GM23248 (cell line): ENCODE results near the gene PTPRD. TPM values are rescaled to one million over a fixed set of nuclear protein-coding genes. Genes with fewer than 3 reads are reported as not detected.

Experiments used
- DNase-seq: peaks from one replicate; pipeline ENCODE4 v3.0.0-alpha.2; 2015
- H2AFZ ChIP-seq: fragments of 200-600 bp; sonication (generic); 2 replicates; pipeline ENCODE4 v1.6.1; 2016; ENCODE audit warnings: antibody characterized with exemption
- H3F3A ChIP-seq: fragments of 200-600 bp; sonication (generic); 2 replicates; pipeline ENCODE4 v1.6.1; 2016; ENCODE audit warnings: mild to moderate bottlenecking, antibody characterized with exemption, mixed run types; ENCODE audit not compliant: insufficient read depth
- H3K27ac ChIP-seq: fragments of 200-600 bp; sonication (generic); 2 replicates; pipeline ENCODE4 v1.5.1; 2016; ENCODE audit warnings: mild to moderate bottlenecking
- H3K27me3 ChIP-seq: fragments of 200-600 bp; sonication (generic); replicated peaks from 2 replicates; pipeline ENCODE4 v1.6.1; 2016; ENCODE audit warnings: mild to moderate bottlenecking; ENCODE audit not compliant: insufficient read depth
- H3K36me3 ChIP-seq: fragments of 200-600 bp; sonication (generic); 2 replicates; pipeline ENCODE4 v1.6.1; 2016; ENCODE audit warnings: low read depth, mild to moderate bottlenecking
- H3K4me1 ChIP-seq: fragments of 200-600 bp; sonication (generic); 2 replicates; pipeline ENCODE4 v1.6.1; 2016; ENCODE audit warnings: mild to moderate bottlenecking; ENCODE audit not compliant: insufficient read depth
- H3K4me2 ChIP-seq: fragments of 200-600 bp; sonication (generic); one replicate; pipeline ENCODE4 v1.6.1; 2016; ENCODE audit warnings: mild to moderate bottlenecking; ENCODE audit not compliant: unreplicated experiment
- H3K4me3 ChIP-seq: fragments of 200-600 bp; sonication (generic); 2 replicates; pipeline ENCODE4 v1.5.1; 2016; ENCODE audit warnings: mild to moderate bottlenecking
- H3K79me2 ChIP-seq: fragments of 200-600 bp; sonication (generic); 2 replicates; pipeline ENCODE4 v1.6.1; 2016; ENCODE audit warnings: mild to moderate bottlenecking; ENCODE audit not compliant: insufficient read depth
- H3K9ac ChIP-seq: fragments of 200-600 bp; sonication (generic); 2 replicates; pipeline ENCODE4 v1.6.1; 2016; ENCODE audit warnings: mild to moderate bottlenecking
- H3K9me2 ChIP-seq: fragments of 200-600 bp; sonication (generic); 2 replicates; pipeline ENCODE4 v1.6.1; 2016; ENCODE audit warnings: mixed run types, mild to moderate bottlenecking, moderate library complexity; ENCODE audit not compliant: insufficient read depth
- H3K9me3 ChIP-seq: fragments of 200-600 bp; sonication (generic); one replicate; pipeline ENCODE4 v1.6.1; 2017; ENCODE audit warnings: low read depth
- H4K20me1 ChIP-seq: fragments of 200-600 bp; sonication (generic); 2 replicates; pipeline ENCODE4 v1.6.0; 2016; ENCODE audit not compliant: insufficient read depth
- EZH2 ChIP-seq: fragments of 200-600 bp; sonication (generic); IDR thresholded peaks from 2 replicates; pipeline ENCODE4 v1.6.1; 2018; ENCODE audit warnings: antibody characterized with exemption, mild to moderate bottlenecking; ENCODE audit not compliant: insufficient read depth, poor library complexity, severe bottlenecking
- EZH2phosphoT487 ChIP-seq: fragments of 200-600 bp; sonication (generic); IDR thresholded peaks from 2 replicates; pipeline ENCODE4 v1.6.1; 2018; ENCODE audit warnings: antibody characterized with exemption, moderate library complexity, mild to moderate bottlenecking, low read depth; ENCODE audit not compliant: insufficient read depth
- WGBS, 2 experiments: methylation state at CpG; one replicate each; pipeline ENCODE4 v1.1.6; 2015 to 2017; ENCODE audit warnings: low lambda C conversion rate in 2 of 2, low coverage in 1 of 2; ENCODE audit errors: missing lambda C conversion rate in 2 of 2; 5-methylcytosine and 5-hydroxymethylcytosine counted together
- in situ Hi-C: fragments of 300-500 bp; cut with MboI; formaldehyde crosslinking; loops from 2 replicates; pipeline ENCODE4 v1.15.0; 2020
- polyA plus RNA-seq: library from polyadenylated mRNA; unstranded; fragments of >200 nt; fragmentation: Nextera tagmentation; extraction: Ambion mirVana; gene quantifications from 2 replicates; pipeline ENCODE4 v1.2.1, GENCODE V29; 2016
- total RNA-seq: library from RNA; depleted of rRNA; stranded (reverse); fragments of >200 nt; shearing (Covaris generic); gene quantifications from 2 replicates; pipeline ENCODE4 v1.2.3, GENCODE V29; 2014

The PTPRD gene
- total and polyA plus RNA-seq, 2 experiments from 2014 or later, result 0.05 TPM; not detected in 1

DNA sequence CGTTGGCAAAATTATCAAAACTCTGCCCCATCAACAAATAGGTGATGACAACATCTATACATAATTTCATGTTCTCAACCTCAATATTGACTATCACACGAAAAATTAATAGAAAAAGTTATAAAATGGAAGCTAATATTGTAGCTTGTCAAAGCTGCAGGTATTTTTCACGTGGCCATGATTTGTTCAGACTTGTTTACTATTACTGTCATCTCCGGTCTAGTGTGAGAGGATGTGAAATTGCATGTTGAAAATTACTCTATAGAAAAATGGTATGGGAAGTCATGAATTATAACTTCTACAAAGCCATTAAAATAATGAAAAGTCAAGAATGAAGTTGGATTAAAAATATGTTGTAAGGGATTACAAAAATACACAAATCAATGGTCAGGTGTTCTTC lies 385.8 kb downstream of the PTPRD start:
- WGBS, 2 experiments, result 46 to 47% methylated on average over 4 of the region's 4 CpGs

DNA sequence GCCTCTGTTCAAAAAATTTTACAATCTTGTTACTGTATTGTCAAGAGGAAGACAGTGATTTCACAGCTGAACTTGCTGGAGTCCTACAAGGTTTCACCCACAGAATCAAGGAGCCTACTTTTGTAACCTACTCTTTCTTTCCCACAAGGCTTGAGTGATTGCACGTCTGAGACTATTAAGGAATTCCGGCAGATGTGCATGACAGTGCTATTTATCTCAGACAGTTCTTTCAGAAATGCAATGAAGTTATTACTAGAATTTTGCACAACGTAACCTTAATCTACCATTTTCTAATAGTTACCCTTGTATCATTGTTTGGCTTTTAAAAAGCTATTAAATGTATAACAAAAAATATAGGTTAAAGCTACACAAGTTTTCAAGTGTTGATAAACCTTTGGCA lies 400.1 kb downstream of the PTPRD start:
- Histone ChIP-seq H3K9ac (no peak overlapping the region), H3K36me3 (no peaks in the 10 kb centered on the region), H3K4me1 (no peaks in the 10 kb centered on the region), H3K4me3 (no peak overlapping the region), H3K27me3 (no peaks in the 10 kb centered on the region), H3K79me2 (no peaks in the 10 kb centered on the region), H3K4me2 (no peak overlapping the region), H3K27ac (no peak overlapping the region), H2AFZ (no peak overlapping the region), H3F3A (no peaks in the 10 kb centered on the region), H3K9me3 (no peaks in the 10 kb centered on the region), H3K9me2 (no peaks in the 10 kb centered on the region), H4K20me1 (no peaks in the 10 kb centered on the region)
- 23 to 28% methylated on average over 3 of the region's 3 CpGs for WGBS, 2 experiments
- in situ Hi-C loops, result no loop called here
- TF ChIP-seq EZH2phosphoT487 (no peak), EZH2 (no peak)
- no peak for DNase-seq

More for the DNA sequence above, 385.8 kb downstream of the PTPRD start:
- no peaks in the 10 kb centered on the region for H3F3A ChIP-seq
- H4K20me1 ChIP-seq, result no peaks in the 10 kb centered on the region
- DNase-seq, result no peak
- no peak for TF ChIP-seq EZH2
- no peak for TF ChIP-seq EZH2phosphoT487
- no peaks in the 10 kb centered on the region for H3K9me2 ChIP-seq
- H3K4me3 ChIP-seq, result no peak overlapping the region
- no peaks in the 10 kb centered on the region for H3K4me1 ChIP-seq
- H2AFZ ChIP-seq, result no peak overlapping the region
- no peak overlapping the region for H3K4me2 ChIP-seq
- no peak overlapping the region for H3K9ac ChIP-seq
- no peak overlapping the region for H3K27ac ChIP-seq
- no peaks in the 10 kb centered on the region for H3K9me3 ChIP-seq
- no peaks in the 10 kb centered on the region for H3K36me3 ChIP-seq
- H3K27me3 ChIP-seq, result no peaks in the 10 kb centered on the region
- no peaks in the 10 kb centered on the region for H3K79me2 ChIP-seq
- in situ Hi-C loops, result no loop called here

DNA sequence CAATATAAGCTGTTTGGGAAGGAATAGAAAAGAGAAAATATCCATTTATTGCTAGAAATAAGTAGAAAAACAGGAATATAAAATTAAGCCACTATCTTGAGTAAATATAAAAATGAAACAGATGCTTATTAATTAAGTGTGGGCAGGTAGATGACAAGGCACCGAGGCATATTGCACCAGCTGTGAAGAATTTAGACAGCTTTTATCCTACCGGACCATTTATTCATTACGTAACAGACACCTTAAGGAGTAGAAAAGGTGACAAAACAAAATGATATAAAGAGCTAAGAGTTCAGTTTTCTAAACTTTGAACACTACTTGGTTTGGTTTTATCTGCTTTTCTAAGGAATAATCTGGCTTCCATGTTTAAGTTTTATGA lies 404.1 kb downstream of the PTPRD start:
- Histone ChIP-seq H3K27ac (no peak overlapping the region), H2AFZ (no peak overlapping the region), H3K4me1 (no peaks in the 10 kb centered on the region), H3K4me2 (peak overlapping the region; percentile 26), H3F3A (no peaks in the 10 kb centered on the region), H3K27me3 (no peaks in the 10 kb centered on the region), H3K4me3 (peak overlapping the region; percentile 36), H3K9me3 (no peaks in the 10 kb centered on the region), H3K79me2 (no peaks in the 10 kb centered on the region), H4K20me1 (no peaks in the 10 kb centered on the region), H3K9me2 (no peaks in the 10 kb centered on the region), H3K36me3 (no peaks in the 10 kb centered on the region), H3K9ac (no peak overlapping the region)
- DNase-seq, result no peak
- 20 to 32% methylated on average over 3 of the region's 3 CpGs for WGBS, 2 experiments
- TF ChIP-seq EZH2phosphoT487 (no peak), EZH2 (no peak)
- in situ Hi-C loops, result no loop called here

DNA sequence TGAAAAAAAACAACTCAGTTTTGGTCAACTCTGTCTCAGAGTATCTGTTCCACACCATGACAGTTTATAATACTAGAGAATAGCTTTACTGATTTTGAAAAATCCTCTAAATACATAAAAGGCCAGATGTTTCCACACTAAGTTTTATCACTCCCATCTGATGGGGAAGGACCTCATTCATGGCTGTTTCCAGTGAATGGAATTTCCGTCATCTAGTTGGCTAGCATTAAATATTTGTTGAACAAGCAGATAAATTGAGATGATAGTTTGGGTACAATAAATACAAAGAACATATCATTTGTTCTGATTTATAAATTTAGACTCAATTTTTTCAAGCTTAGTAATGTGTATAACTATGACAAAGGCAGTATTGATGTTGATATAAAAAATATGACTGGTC lies 408.5 kb downstream of the PTPRD start:
- H3K9me3 ChIP-seq, result no peaks in the 10 kb centered on the region
- no peaks in the 10 kb centered on the region for H3K4me1 ChIP-seq
- no peaks in the 10 kb centered on the region for H4K20me1 ChIP-seq
- TF ChIP-seq EZH2, result no peak
- no peak for TF ChIP-seq EZH2phosphoT487
- H3K9me2 ChIP-seq, result no peaks in the 10 kb centered on the region
- H3K27ac ChIP-seq, result no peak overlapping the region
- H2AFZ ChIP-seq, result no peak overlapping the region
- no peak overlapping the region for H3K4me3 ChIP-seq
- H3K9ac ChIP-seq, result no peak overlapping the region
- no peaks in the 10 kb centered on the region for H3K36me3 ChIP-seq
- no peaks in the 10 kb centered on the region for H3F3A ChIP-seq
- no peak for DNase-seq
- 0 to 7% methylated on average over 1 of the region's 1 CpG for WGBS, 2 experiments
- no peaks in the 10 kb centered on the region for H3K27me3 ChIP-seq
- H3K79me2 ChIP-seq, result no peaks in the 10 kb centered on the region
- H3K4me2 ChIP-seq, result no peak overlapping the region
- in situ Hi-C loops, result no loop called here

DNA sequence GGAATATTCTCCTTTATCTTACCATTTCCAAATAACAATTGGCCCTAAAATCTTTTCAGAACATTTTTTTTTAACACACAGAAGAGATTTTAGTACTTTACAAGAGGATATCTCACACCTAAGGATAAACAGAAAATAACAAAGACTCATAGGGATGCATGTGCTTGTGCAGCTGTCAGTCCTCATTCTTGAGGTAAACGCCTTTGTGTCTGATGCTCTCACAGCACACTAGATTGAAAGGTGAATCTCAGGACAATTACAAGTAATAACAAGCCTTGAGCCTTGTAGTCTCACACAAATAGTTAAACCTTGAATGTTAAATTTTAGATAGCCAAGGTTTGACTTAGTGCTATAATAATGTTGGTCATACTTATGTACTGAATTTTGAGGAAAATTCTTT lies 439.2 kb downstream of the PTPRD start:
- H4K20me1 ChIP-seq, result no peaks in the 10 kb centered on the region
- H3K9me2 ChIP-seq, result no peaks in the 10 kb centered on the region
- H3K4me1 ChIP-seq, result no peaks in the 10 kb centered on the region
- no peaks in the 10 kb centered on the region for H3K27me3 ChIP-seq
- no peak overlapping the region for H3K9ac ChIP-seq
- no peak overlapping the region for H2AFZ ChIP-seq
- H3F3A ChIP-seq, result no peaks in the 10 kb centered on the region
- no peaks in the 10 kb centered on the region for H3K79me2 ChIP-seq
- peaks cover 5% of the 10 kb centered on the region for H3K9me3 ChIP-seq
- no peak overlapping the region for H3K4me3 ChIP-seq
- WGBS, 2 experiments, result 4 to 15% methylated on average over 1 of the region's 1 CpG
- TF ChIP-seq EZH2 (no peak), EZH2phosphoT487 (no peak)
- no peaks in the 10 kb centered on the region for H3K36me3 ChIP-seq
- no peak for DNase-seq
- in situ Hi-C loops, result no loop called here
- no peak overlapping the region for H3K27ac ChIP-seq
- H3K4me2 ChIP-seq, result no peak overlapping the region
